Tongue (tissue), 2 donors: ENCODE results near the gene DHX15. TPM values are rescaled to one million over a fixed set of nuclear protein-coding genes. Genes with fewer than 3 reads are reported as not detected.
"Not testable (repeated sequence)": the region's sequence is repeated elsewhere in the genome, so short reads cannot be mapped to it uniquely, and the experiment has no call there.

Source experiments
- DNase-seq: peaks from one replicate; pipeline ENCODE4 v3.0.0-alpha.2; 2015
- total RNA-seq: library from RNA; depleted of rRNA; stranded (reverse); fragments of >200 nt; gene quantifications from one replicate; pipeline ENCODE4 v1.2.3, GENCODE V29; 2014

The DHX15 gene
- total RNA-seq, 1 donor from 2014 or later = 220 TPM

GRCh38 chr4:24544208-24544988, 40.0 kb downstream of the DHX15 start:
- DNase-seq = no peak

GRCh38 chr4:24537025-24537424, 47.3 kb downstream of the DHX15 start:
- no peak for DNase-seq

- DNase-seq = no peak
Observed at GRCh38 chr4:24535399-24535798, 49.0 kb downstream of the DHX15 start.

- no peak for DNase-seq
Observed at GRCh38 chr4:24533364-24533763, 51.0 kb downstream of the DHX15 start.

GRCh38 chr4:24529555-24529954, 54.8 kb downstream of the DHX15 start:
- no peak for DNase-seq

- no peak for DNase-seq
Observed at GRCh38 chr4:24527371-24527770, 57.0 kb downstream of the DHX15 start.

- no peak for DNase-seq
Observed at GRCh38 chr4:24521544-24521943, 62.8 kb downstream of the DHX15 start.

GRCh38 chr4:24519649-24520048, 64.7 kb downstream of the DHX15 start:
- DNase-seq = no peak

GRCh38 chr4:24517676-24518075, 66.7 kb downstream of the DHX15 start:
- no peak for DNase-seq

- no peak for DNase-seq
Observed at GRCh38 chr4:24516926-24517325, 67.4 kb downstream of the DHX15 start.

- no peak for DNase-seq
Observed at GRCh38 chr4:24515698-24516097, 68.7 kb downstream of the DHX15 start.

- no peak for DNase-seq
Observed at GRCh38 chr4:24514808-24515207, 69.5 kb downstream of the DHX15 start.

GRCh38 chr4:24513718-24514117, 70.6 kb downstream of the DHX15 start:
- no peak for DNase-seq

- DNase-seq = no peak
Observed at GRCh38 chr4:24511371-24512063, 72.8 kb downstream of the DHX15 start.

- DNase-seq = no peak
Observed at GRCh38 chr4:24510091-24510490, 74.3 kb downstream of the DHX15 start.

GRCh38 chr4:24508541-24508940, 75.8 kb downstream of the DHX15 start:
- no peak for DNase-seq

- no peak for DNase-seq
Observed at GRCh38 chr4:24507439-24507838, 76.9 kb downstream of the DHX15 start.

- DNase-seq = not testable (repeated sequence)
Observed at GRCh38 chr4:24503090-24503489, 81.3 kb downstream of the DHX15 start.

GRCh38 chr4:24497221-24497620, 87.1 kb downstream of the DHX15 start:
- DNase-seq = no peak

- DNase-seq = no peak
Observed at GRCh38 chr4:24496597-24496996, 87.8 kb downstream of the DHX15 start.

GRCh38 chr4:24495388-24495787, 89.0 kb downstream of the DHX15 start:
- DNase-seq = no peak

- peak; percentile 95 for DNase-seq
Observed at GRCh38 chr4:24489870-24490269, 94.5 kb downstream of the DHX15 start.

GRCh38 chr4:24488399-24489164, 95.8 kb downstream of the DHX15 start:
- DNase-seq = peak; percentile 75
